GM12878 (cell line): ENCODE results near the gene SIRT3. TPM values are rescaled to one million over a fixed set of nuclear protein-coding genes. Genes with fewer than 3 reads are reported as not detected.

Experiments
- ATAC-seq: fragments of 200-7000 bp; cut with Tn5 transposase; 3 replicates; pipeline ENCODE4 v1.9.1; 2020; ENCODE audit warnings: mild to moderate bottlenecking, moderate library complexity
- BruUV-seq: library from RNA; stranded (reverse); fragments of 400-500 nt; replicated peaks from 2 replicates; lab custom pipeline; 2021; lab: Mats Ljungman, UMichigan
- CTCF ChIA-PET: fragments of 300-600 bp; sonication (Branson Sonifier 250); formaldehyde crosslinking; extraction: SDS; loops from one replicate; lab custom pipeline; 2021; ENCODE audit warnings: inconsistent platforms; lab: Yijun Ruan, JAX
- POLR2A ChIA-PET: fragments of 350-600 bp; formaldehyde crosslinking; extraction: SDS; loops from one replicate; lab custom pipeline; 2021; ENCODE audit warnings: inconsistent platforms; lab: Charles Lee
- RAD21 ChIA-PET: fragments of 300-600 bp; sonication (Branson Sonifier 250); formaldehyde crosslinking; loops from one replicate; lab custom pipeline; 2023; ENCODE audit warnings: antibody characterized with exemption; ENCODE audit not compliant: unreplicated experiment; lab: Charles Lee
- SMC1A ChIA-PET: fragments of 300-600 bp; sonication (Branson Sonifier 250); formaldehyde crosslinking; loops from one replicate; lab custom pipeline; 2023; ENCODE audit not compliant: unreplicated experiment, uncharacterized antibody; lab: Charles Lee
- DNase-seq: peaks from one replicate; pipeline ENCODE4 v3.0.0-alpha.2; 2011; ENCODE audit warnings: low read depth, low spot score
- FAIRE-seq: peaks from 3 replicates; lab custom pipeline; 2011; peaks lifted over from hg19 to GRCh38; lab: Jason Lieb, UNC
- H2AFZ ChIP-seq: 2 replicates; pipeline ENCODE4 v1.6.0; 2011; ENCODE audit warnings: low read depth, low read length, control low read depth; ENCODE audit not compliant: control insufficient read depth
- H3K27ac ChIP-seq: 2 replicates; pipeline ENCODE4 v1.5.1; 2011; ENCODE audit warnings: control low read depth; ENCODE audit not compliant: control insufficient read depth, insufficient read depth
- H3K27me3 ChIP-seq, 2 experiments: replicated peaks in 1 of 2; 2 replicates each; pipeline versions ENCODE4 v1.6.0 to v1.6.1; 2011; ENCODE audit warnings: low read length in 1 of 2; ENCODE audit not compliant: control insufficient read depth in 2 of 2, insufficient read depth in 2 of 2
- H3K36me3 ChIP-seq, 2 experiments: 2 replicates each; pipeline ENCODE4 v1.5.1; 2011; ENCODE audit warnings: low read length in 1 of 2; ENCODE audit not compliant: control insufficient read depth in 2 of 2, insufficient read depth in 2 of 2
- H3K4me1 ChIP-seq: 2 replicates; pipeline ENCODE4 v1.6.1; 2011; ENCODE audit warnings: mild to moderate bottlenecking, low read length, moderate library complexity, mixed read lengths; ENCODE audit not compliant: control insufficient read depth, insufficient read depth
- H3K4me2 ChIP-seq: 2 replicates; pipeline ENCODE4 v1.6.0; 2011; ENCODE audit warnings: control low read depth; ENCODE audit not compliant: control insufficient read depth, insufficient read depth
- H3K4me3 ChIP-seq: fragments of 200-600 bp; sonication (generic); 2 replicates; pipeline ENCODE4 v1.5.1; 2016
- H3K79me2 ChIP-seq: 2 replicates; pipeline ENCODE4 v1.6.0; 2011; ENCODE audit warnings: low read length; ENCODE audit not compliant: control insufficient read depth, insufficient read depth
- H3K9ac ChIP-seq: 2 replicates; pipeline ENCODE4 v1.8.0; 2011; ENCODE audit warnings: low read length, control low read depth, mixed read lengths; ENCODE audit not compliant: control insufficient read depth, insufficient read depth
- H3K9me3 ChIP-seq: replicated peaks from 3 replicates; pipeline ENCODE4 v1.5.1; 2011; ENCODE audit warnings: mild to moderate bottlenecking, low read length; ENCODE audit not compliant: control insufficient read depth, insufficient read depth
- H4K20me1 ChIP-seq: 2 replicates; pipeline ENCODE4 v1.6.0; 2011; ENCODE audit not compliant: control insufficient read depth, insufficient read depth
- ATF7 ChIP-seq: fragments of 450-650 bp; IDR thresholded peaks from 2 replicates; pipeline ENCODE4 v1.6.1; 2016; ENCODE audit warnings: low read depth, mild to moderate bottlenecking
- BACH1 ChIP-seq: fragments of 450-650 bp; IDR thresholded peaks from 2 replicates; pipeline ENCODE4 v1.6.1; 2017; ENCODE audit warnings: mild to moderate bottlenecking, borderline replicate concordance
- CBX3 ChIP-seq: fragments of 200-600 bp; sonication (generic); IDR thresholded peaks from 2 replicates; pipeline ENCODE4 v1.6.1; 2016; ENCODE audit warnings: low read depth, borderline replicate concordance
- CHD1 ChIP-seq: IDR thresholded peaks from 2 replicates; pipeline ENCODE4 v1.6.1; 2012; ENCODE audit warnings: low read depth, low read length, improper control_type of control experiment
- IKZF1 ChIP-seq: fragments of 450-650 bp; conservative IDR thresholded peaks from 2 replicates; pipeline ENCODE4 v1.6.1; 2017; ENCODE audit warnings: antibody characterized with exemption, mild to moderate bottlenecking
- KAT2A ChIP-seq: conservative IDR thresholded peaks from 2 replicates; pipeline ENCODE4 v1.6.1; 2011; ENCODE audit warnings: low read depth, low read length; ENCODE audit not compliant: control insufficient read depth
- MYB ChIP-seq: fragments of 150-350 bp; IDR thresholded peaks from 2 replicates; pipeline ENCODE4 v1.6.1; 2014; ENCODE audit warnings: mild to moderate bottlenecking, low read depth, low read length, borderline replicate concordance
- NFXL1 ChIP-seq: fragments of 450-650 bp; IDR thresholded peaks from 2 replicates; pipeline ENCODE4 v1.6.1; 2017; ENCODE audit warnings: antibody characterized with exemption, mild to moderate bottlenecking, borderline replicate concordance
- NR2F1 ChIP-seq: fragments of 450-650 bp; conservative IDR thresholded peaks from 2 replicates; pipeline ENCODE4 v1.6.1; 2017; ENCODE audit warnings: mild to moderate bottlenecking
- PAX5 ChIP-seq: IDR thresholded peaks from 2 replicates; pipeline ENCODE4 v1.6.1; 2011; ENCODE audit warnings: low read depth, low read length, borderline replicate concordance
- POLR2AphosphoS2 ChIP-seq: IDR thresholded peaks from 2 replicates; pipeline ENCODE4 v1.6.1; 2011; ENCODE audit warnings: low read depth, mild to moderate bottlenecking, low read length, improper control_type of control experiment, moderate library complexity
- RFX5 ChIP-seq: IDR thresholded peaks from 2 replicates; pipeline ENCODE4 v1.6.1; 2011; ENCODE audit warnings: low read depth, low read length, improper control_type of control experiment
- SMARCA5 ChIP-seq: fragments of 450-650 bp; IDR thresholded peaks from 2 replicates; pipeline ENCODE4 v1.6.1; 2017; ENCODE audit warnings: mild to moderate bottlenecking
- SMC3 ChIP-seq: IDR thresholded peaks from 2 replicates; pipeline ENCODE4 v1.6.1; 2011; ENCODE audit warnings: low read length, improper control_type of control experiment, borderline replicate concordance
- SRF ChIP-seq, 2 experiments: IDR thresholded peaks; 2 replicates each; pipeline ENCODE4 v1.6.1; 2011; ENCODE audit warnings: low read depth in 2 of 2, low read length in 2 of 2, mild to moderate bottlenecking in 1 of 2, moderate library complexity in 1 of 2
- SUZ12 ChIP-seq: fragments of 200-600 bp; sonication (generic); IDR thresholded peaks from one replicate; pipeline ENCODE4 v1.6.1; 2018; ENCODE audit warnings: antibody characterized with exemption, mild to moderate bottlenecking; ENCODE audit not compliant: unreplicated experiment
- TBL1XR1 ChIP-seq: IDR thresholded peaks from 2 replicates; pipeline ENCODE4 v1.6.1; 2012; ENCODE audit warnings: low read depth, low read length, improper control_type of control experiment
- in situ Hi-C: fragments of 300-500 bp; cut with MboI; formaldehyde crosslinking; loops from 9 replicates; pipeline ENCODE4 v1.14.3; 2018; ENCODE audit warnings: mixed read lengths
- intact Hi-C: fragments of 100-400 bp; cut with micrococcal nuclease; formaldehyde crosslinking; loops from one replicate; pipeline ENCODE4 v1.14.2; 2022; ENCODE audit not compliant: unreplicated experiment
- polyA plus RNA-seq, 11 experiments: library from polyadenylated mRNA; depleted of rRNA in 4 of 11; unstranded in 6 of 11; stranded (reverse) in 5 of 11; fragments of >200 nt; fragmentation: Nextera tagmentation in 4 of 11; fragmentation: Illumina TruSeq in 1 of 11; extraction: Ambion mirVana in 4 of 11; extraction: Trizol in 1 of 11; gene quantifications; 1 replicate in 1 of 11; 2 replicates in 10 of 11; pipeline versions ENCODE4 v1.2.1 to v1.2.3, GENCODE V29; 2011 to 2016; ENCODE audit warnings: inconsistent platforms in 2 of 11, missing spikeins in 2 of 11, low read depth in 1 of 11
- total RNA-seq, 4 experiments: library from RNA; depleted of rRNA in 3 of 4; stranded (reverse); fragments of >200 nt in 3 of 4; fragmentation: Illumina TruSeq in 1 of 4; extraction: Trizol in 1 of 4; gene quantifications; 2 replicates each; pipeline versions ENCODE4 v1.2.1 to v1.2.3, GENCODE V29; 2013 to 2021
- TF ChIP-seq, protein P1 (sequence below): fragments of 450-650 bp; IDR thresholded peaks from 2 replicates; pipeline ENCODE4 v1.6.1; 2017; ENCODE audit warnings: borderline replicate concordance
- TF ChIP-seq, protein P2 (sequence below): fragments of 150-350 bp; IDR thresholded peaks from 2 replicates; pipeline ENCODE4 v1.6.1; 2016; ENCODE audit warnings: low read depth, low read length

SIRT3 gene
- total and polyA plus RNA-seq, 10 of the 15 experiments (the other 5 are each of a cell fraction or from before 2014, with no cell fraction given): 0.90 to 23.2 (median 12.6) TPM

DNA sequence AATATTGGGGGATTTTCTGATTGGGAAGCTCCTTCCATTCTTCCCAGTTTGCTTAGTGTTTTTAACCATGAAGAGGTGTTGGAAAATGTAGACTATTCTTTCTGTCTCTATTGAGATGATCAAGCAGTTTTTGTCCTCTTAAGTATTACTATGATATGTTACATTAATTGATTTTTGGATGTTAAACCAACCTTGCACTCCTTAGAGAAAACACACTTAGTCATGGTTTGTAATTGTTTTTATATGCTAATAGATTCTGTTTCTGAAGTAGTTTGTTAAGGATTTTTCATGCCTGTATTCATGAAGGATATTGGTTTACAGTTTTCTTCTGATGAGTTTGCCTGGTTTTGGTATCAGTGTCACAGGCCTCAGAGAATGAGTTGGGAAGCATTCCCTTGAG, 40.1 kb upstream of the SIRT3 start:
- no TSS peak for BruUV-seq
- ChIA-PET SMC1A (interaction anchor here (0.7 kb wide), 1 partner anchor 9 kb away, joined by 3 read pairs; no protein-coding TSS in a partner anchor), RAD21 (no interaction called here), POLR2A (interaction anchor here (0.5 to 0.9 kb wide), 2 partner anchors 25 kb away, joined by 3 to 6 read pairs; no protein-coding TSS in a partner anchor), CTCF (interaction anchor here (0.6 to 1.0 kb wide), 3 partner anchors 25 to 117 kb away, joined by 3 read pairs; no protein-coding TSS in a partner anchor)
- no peak overlapping the region for H3K27ac ChIP-seq
- H3K27me3 ChIP-seq: peaks cover 7 to 15% of the 10 kb centered on the region in 2 experiments
- no peaks in the 10 kb centered on the region; the same call in 1 of the 2 replicates for H3K4me1 ChIP-seq
- TF ChIP-seq, protein P1, sequence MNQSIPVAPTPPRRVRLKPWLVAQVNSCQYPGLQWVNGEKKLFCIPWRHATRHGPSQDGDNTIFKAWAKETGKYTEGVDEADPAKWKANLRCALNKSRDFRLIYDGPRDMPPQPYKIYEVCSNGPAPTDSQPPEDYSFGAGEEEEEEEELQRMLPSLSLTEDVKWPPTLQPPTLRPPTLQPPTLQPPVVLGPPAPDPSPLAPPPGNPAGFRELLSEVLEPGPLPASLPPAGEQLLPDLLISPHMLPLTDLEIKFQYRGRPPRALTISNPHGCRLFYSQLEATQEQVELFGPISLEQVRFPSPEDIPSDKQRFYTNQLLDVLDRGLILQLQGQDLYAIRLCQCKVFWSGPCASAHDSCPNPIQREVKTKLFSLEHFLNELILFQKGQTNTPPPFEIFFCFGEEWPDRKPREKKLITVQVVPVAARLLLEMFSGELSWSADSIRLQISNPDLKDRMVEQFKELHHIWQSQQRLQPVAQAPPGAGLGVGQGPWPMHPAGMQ: no peak
- TF ChIP-seq NFXL1 (no peak), RFX5 (no peak), PAX5 (no peak), POLR2AphosphoS2 (no peak), KAT2A (no peak), TBL1XR1 (no peak), SUZ12 (no peak), SMARCA5 (no peak), MYB (no peak), BACH1 (no peak), SRF (IDR thresholded peaks at IDR 0.05; ENCODE audit: low read depth in 2 of 2, low read length in 2 of 2) (no peak), CHD1 (no peak), NR2F1 (no peak), IKZF1 (no peak), ATF7 (no peak), CBX3 (no peak), SMC3 (no peak)
- TF ChIP-seq, protein P2, sequence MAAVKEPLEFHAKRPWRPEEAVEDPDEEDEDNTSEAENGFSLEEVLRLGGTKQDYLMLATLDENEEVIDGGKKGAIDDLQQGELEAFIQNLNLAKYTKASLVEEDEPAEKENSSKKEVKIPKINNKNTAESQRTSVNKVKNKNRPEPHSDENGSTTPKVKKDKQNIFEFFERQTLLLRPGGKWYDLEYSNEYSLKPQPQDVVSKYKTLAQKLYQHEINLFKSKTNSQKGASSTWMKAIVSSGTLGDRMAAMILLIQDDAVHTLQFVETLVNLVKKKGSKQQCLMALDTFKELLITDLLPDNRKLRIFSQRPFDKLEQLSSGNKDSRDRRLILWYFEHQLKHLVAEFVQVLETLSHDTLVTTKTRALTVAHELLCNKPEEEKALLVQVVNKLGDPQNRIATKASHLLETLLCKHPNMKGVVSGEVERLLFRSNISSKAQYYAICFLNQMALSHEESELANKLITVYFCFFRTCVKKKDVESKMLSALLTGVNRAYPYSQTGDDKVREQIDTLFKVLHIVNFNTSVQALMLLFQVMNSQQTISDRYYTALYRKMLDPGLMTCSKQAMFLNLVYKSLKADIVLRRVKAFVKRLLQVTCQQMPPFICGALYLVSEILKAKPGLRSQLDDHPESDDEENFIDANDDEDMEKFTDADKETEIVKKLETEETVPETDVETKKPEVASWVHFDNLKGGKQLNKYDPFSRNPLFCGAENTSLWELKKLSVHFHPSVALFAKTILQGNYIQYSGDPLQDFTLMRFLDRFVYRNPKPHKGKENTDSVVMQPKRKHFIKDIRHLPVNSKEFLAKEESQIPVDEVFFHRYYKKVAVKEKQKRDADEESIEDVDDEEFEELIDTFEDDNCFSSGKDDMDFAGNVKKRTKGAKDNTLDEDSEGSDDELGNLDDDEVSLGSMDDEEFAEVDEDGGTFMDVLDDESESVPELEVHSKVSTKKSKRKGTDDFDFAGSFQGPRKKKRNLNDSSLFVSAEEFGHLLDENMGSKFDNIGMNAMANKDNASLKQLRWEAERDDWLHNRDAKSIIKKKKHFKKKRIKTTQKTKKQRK: no peak
- no peak overlapping the region for H3K4me2 ChIP-seq
- intact Hi-C loops: no loop called here
- H3K4me3 ChIP-seq: no peak overlapping the region
- FAIRE-seq (no peak), ATAC-seq (no peak), DNase-seq (no peak)
- no peaks in the 10 kb centered on the region for H4K20me1 ChIP-seq
- H2AFZ ChIP-seq: no peak overlapping the region
- H3K79me2 ChIP-seq: no peaks in the 10 kb centered on the region
- no peaks in the 10 kb centered on the region; the same call in 2 of the 3 replicates for H3K9me3 ChIP-seq
- in situ Hi-C loops: no loop called here
- H3K9ac ChIP-seq: no peak overlapping the region
- no peaks in the 10 kb centered on the region for H3K36me3 ChIP-seq
